Right renal pelvis (tissue), 4 donors: Measurements from ENCODE around the gene RPTOR. TPM values are rescaled to one million over a fixed set of nuclear protein-coding genes. Genes with fewer than 3 reads are reported as not detected.

ENCODE experiments used
- DNase-seq, 4 donors: peaks; one replicate each; pipeline ENCODE4 v3.0.0-alpha.2; 2013; ENCODE audit warnings: low read depth in 4 of 4, low spot score in 3 of 4, missing footprints in 1 of 4
- polyA plus RNA-seq, 4 donors: library from polyadenylated mRNA; unstranded; fragments of 120-200 nt; gene quantifications; one replicate each; pipeline ENCODE4 v1.2.1, GENCODE V29; 2013; ENCODE audit not compliant: insufficient read length in 4 of 4

Gene RPTOR
- polyA plus RNA-seq, 4 donors: 17.1 to 21.9 (median 19.5) TPM

DNA sequence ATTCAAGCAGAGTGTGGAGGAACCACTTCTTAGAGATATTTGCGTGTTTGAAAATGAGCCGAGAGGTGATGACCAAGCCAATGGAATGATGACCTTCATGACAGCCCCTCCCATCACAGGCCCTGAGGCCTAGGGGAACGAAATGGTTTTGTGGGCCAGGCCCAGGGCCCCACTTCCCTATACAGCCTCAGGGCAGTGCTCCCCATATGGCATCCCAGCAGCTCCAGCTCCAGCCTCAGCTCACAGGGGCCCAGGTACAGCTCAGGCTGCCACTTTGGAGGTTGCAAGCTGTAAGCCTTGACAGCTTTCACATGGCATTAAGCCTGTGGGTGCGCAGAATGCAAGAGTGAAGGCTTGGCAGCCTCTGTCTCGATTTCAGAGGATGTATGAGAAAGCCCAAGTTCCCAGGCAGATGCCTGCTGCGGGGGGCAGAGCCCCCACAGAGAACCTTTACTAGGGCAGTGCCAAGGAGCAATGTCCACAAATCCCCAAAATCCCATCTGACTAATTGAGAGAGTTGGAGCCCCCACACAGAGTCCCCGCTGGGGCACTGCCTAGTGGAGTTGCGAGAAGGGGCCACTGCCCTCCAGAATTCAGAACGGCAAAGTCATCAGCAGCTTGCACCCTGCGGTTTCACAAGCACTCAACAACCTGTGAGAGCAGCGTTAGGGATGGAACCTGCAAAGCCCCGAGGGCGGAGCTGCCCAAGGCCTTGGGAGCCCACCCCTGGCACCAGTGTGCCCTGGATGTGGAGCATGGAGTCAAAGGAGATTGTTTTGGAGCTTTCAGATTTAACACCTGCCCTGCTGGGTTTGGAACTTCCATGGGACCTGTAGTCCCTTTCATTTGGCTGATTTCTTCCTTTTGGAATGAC lies 468.2 kb downstream of the RPTOR start:
- no peak for DNase-seq

DNA sequence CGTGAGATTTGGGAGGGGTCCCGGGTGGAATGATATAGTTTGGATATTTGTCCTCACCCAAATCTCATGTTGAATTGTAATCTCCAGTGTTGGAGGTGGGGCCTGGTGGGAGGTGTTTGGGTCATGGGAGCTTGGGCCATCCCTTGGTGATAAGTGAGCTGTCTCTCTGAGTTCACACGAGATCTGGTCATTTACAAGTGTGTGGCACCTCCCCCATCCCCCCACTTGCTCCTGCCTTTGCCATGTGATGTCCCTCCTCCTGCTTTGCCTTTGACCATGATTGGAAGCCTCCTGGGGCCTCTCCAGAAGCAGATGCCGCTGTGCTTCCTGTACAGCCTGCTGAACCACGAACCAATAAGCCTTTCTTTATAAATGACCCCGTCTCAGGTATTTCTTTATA lies 469.0 kb downstream of the RPTOR start:
- DNase-seq: no peak

DNA sequence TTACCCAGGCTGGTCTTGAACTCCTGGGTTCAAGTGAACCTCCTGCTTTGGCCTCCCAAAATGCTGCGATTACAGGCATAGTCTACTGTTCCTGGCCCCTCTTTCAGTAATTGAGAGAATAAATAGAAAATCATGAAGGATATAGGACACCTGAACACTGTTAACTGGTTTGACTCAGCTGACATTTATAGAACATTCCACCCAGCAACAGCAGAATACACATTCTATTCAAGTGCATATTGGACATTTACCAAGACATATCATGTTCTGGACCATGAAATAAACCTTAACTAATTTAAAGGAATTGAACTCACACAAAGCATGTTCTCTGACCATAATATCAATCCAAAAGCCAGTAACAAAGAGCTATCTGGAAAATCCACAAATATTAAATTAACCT lies 470.5 kb downstream of the RPTOR start:
- DNase-seq: no peak

Other genes starting within 250 kb of the RPTOR start
- 10 to 100 TPM; 27.5 to 32.8 (median 31.0) TPM for gene ENDOV, start 129.7 kb upstream of the RPTOR start, polyA plus RNA-seq
- 1 to 10 TPM in 3 of 4 donors, under 1 TPM in 1; 0.75 to 1.4 (median 1.4) TPM for gene NPTX1, start 68.2 kb upstream of the RPTOR start, polyA plus RNA-seq